Neural cell (in vitro differentiated cells): ENCODE results near the gene MEPCE.

Source experiments
- EP300 ChIP-seq: fragments of 450-650 bp; conservative IDR thresholded peaks from 2 replicates; pipeline ENCODE4 v1.6.1; 2014; ENCODE audit warnings: antibody characterized with exemption, mild to moderate bottlenecking, moderate library complexity; ENCODE audit not compliant: poor library complexity, severe bottlenecking
- EZH2 ChIP-seq: fragments of 200-600, 300-800 bp; shearing (Covaris generic), sonication (generic); IDR thresholded peaks from 2 replicates; pipeline ENCODE4 v1.6.1; 2014; ENCODE audit warnings: antibody characterized with exemption, low read length, borderline replicate concordance, mild to moderate bottlenecking; ENCODE audit not compliant: insufficient read depth, poor library complexity, severe bottlenecking
- TF ChIP-seq, protein P1 (sequence below): fragments of 450-650 bp; IDR thresholded peaks from 2 replicates; pipeline ENCODE4 v1.5.1; 2014; ENCODE audit warnings: antibody characterized with exemption, mild to moderate bottlenecking, moderate library complexity; ENCODE audit not compliant: poor library complexity, severe bottlenecking

GRCh38 chr7:100430493-100431285 is 1.1 kb downstream of the MEPCE start:
- TF ChIP-seq, protein P1, sequence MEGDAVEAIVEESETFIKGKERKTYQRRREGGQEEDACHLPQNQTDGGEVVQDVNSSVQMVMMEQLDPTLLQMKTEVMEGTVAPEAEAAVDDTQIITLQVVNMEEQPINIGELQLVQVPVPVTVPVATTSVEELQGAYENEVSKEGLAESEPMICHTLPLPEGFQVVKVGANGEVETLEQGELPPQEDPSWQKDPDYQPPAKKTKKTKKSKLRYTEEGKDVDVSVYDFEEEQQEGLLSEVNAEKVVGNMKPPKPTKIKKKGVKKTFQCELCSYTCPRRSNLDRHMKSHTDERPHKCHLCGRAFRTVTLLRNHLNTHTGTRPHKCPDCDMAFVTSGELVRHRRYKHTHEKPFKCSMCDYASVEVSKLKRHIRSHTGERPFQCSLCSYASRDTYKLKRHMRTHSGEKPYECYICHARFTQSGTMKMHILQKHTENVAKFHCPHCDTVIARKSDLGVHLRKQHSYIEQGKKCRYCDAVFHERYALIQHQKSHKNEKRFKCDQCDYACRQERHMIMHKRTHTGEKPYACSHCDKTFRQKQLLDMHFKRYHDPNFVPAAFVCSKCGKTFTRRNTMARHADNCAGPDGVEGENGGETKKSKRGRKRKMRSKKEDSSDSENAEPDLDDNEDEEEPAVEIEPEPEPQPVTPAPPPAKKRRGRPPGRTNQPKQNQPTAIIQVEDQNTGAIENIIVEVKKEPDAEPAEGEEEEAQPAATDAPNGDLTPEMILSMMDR = no peak
- TF ChIP-seq EZH2 (no peak), EP300 (no peak)
